MM.1S (cell line): ENCODE results near the gene UTP14C.

ENCODE experiments used
- CTCF ChIP-seq: fragments of 300-600 bp; sonication (generic); IDR thresholded peaks from 2 replicates; pipeline ENCODE4 v1.5.1; 2016; ENCODE audit warnings: antibody characterized with exemption, low read length, mixed read lengths
- EZH2 ChIP-seq: fragments of 300-600 bp; sonication (generic); optimal IDR thresholded peaks from 2 replicates; pipeline ENCODE3; 2017; ENCODE audit warnings: low read depth, mild to moderate bottlenecking, antibody characterized with exemption, low read length, mixed read lengths

DNA sequence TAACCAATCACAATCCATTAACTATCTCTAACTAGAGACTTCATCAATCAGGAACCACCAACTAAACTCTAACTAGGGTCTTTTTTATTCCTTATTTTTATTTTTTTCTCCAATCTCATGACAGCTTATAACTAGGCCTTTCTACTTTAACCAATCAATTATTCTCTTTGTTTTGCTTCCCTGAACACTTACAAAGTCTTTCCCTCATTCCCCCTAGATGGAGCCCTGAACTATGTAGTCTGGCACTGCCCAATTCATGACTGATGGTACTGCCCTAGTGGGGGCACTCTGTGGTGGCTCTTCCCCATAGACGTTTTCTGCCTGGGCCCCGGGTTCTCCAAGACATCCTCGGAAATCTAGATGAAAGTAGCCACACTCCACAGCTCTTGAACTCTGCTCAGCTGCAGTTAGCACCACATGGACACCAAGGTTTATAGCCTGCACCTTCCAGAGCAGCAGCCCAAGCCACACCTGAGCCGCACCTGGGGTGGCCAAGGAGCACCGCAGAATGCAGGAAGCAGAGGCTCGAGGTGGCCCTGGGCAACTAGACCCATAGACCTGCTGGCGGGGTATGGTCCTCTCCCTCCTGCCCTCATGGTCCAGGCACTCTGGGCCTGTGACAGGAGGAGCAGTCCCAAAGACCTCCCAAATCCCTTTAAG is 19.9 kb upstream of the UTP14C start:
- no peak for TF ChIP-seq CTCF
- TF ChIP-seq EZH2 = no peak
